GM19193 (cell line): ENCODE results near the gene HSPB1.

Experiments used
- POLR2A ChIP-seq: IDR thresholded peaks from 4 replicates; pipeline ENCODE4 v1.6.1; 2011; ENCODE audit not compliant: insufficient read depth, insufficient read length; ENCODE audit errors: extremely low read depth

The HSPB1 gene

DNA sequence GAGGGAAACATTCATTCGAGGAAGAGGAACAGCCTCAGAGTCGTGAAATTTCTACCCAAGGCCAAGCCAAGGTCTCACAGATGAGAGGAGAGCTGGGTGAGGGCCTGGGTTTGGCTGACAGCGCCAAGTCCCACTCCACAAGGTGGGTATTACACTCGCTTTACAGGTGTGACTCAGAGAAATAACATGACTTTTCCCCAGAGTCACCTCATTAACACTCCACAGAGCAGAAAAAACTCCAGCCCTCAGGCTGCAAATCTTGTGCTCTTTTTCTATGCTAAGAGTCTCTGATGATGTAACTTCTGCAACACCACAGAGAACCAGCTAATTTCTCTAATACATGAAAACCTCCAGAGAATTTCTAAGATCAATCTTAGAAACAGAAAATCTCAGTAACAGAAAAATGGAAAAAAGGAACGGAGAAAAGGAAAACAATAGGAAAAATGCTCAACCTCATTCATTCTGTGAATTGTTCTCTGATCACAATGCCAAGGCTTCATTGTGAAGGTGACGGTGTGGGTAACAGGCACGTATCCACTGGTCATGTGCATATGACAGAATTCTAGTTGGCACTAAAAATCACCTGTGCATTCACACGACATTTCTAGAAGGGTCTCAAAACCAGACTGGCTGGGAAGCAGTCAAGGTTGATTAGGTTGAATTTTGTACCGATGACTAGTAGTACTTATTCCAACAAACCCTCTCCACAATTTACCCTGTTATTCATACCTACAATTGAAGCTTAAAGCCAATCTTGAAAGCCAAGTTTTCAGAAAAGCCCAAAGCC, 36.0 kb downstream of the HSPB1 start:
- no peak for TF ChIP-seq POLR2A

GRCh38 chr7:76340617-76341131, 38.2 kb downstream of the HSPB1 start:
- no peak for TF ChIP-seq POLR2A

GRCh38 chr7:76342222-76342621, 39.7 kb downstream of the HSPB1 start:
- no peak for TF ChIP-seq POLR2A

DNA sequence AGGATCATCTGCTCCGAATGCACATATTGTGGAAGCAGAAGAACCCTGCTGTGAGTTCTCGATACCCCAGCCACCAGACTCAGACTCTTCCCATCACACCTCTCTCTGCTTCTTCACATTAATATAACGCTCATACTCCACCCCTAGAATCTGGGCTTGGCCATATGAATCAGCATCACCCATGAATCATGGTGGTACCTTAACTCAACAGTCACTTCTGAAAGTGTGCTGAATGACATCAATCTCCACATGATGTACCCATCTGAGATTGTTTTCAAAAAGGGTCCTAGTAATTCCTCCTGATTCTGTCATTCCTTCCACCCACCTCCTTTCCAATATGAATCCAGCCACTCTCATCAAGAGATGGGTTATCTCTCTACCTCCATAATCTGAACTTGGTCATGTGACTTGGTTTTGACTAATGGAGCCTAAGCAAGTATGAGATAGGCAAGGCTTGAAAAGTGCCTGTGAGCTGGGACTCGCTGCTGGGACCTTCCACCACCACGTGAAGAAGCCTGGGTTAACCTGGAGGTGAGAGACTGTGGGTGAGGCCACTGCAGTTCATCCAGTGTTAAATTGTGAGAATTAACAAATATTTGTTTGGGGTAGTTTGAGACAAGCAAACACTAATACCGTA, 40.9 kb downstream of the HSPB1 start:
- no peak for TF ChIP-seq POLR2A

GRCh38 chr7:76343931-76344321, 41.5 kb downstream of the HSPB1 start:
- TF ChIP-seq POLR2A = no peak

GRCh38 chr7:76346097-76346496, 43.6 kb downstream of the HSPB1 start:
- no peak for TF ChIP-seq POLR2A

GRCh38 chr7:76346778-76347177, 44.3 kb downstream of the HSPB1 start:
- no peak for TF ChIP-seq POLR2A

DNA sequence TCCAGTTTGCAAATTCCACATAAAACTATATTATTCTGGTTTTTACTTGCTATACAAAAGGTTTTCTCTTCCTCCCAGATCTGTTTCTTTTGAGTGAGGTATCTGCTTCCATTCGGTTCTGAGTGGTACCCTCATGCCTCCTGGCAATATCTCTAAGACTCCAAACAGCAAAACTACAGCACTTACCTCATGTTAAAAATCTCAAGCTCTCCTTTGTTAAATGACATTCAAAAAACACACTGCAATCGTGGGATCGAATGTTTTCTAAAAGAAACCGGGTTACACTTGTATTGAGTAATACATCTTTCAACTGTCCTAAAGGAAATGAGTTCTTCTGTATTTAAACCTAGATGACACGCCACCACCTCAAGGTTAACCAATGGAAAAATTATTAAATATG, 45.2 kb downstream of the HSPB1 start:
- TF ChIP-seq POLR2A = no peak

- no peak for TF ChIP-seq POLR2A
Observed at GRCh38 chr7:76349313-76349885, 46.9 kb downstream of the HSPB1 start.

DNA sequence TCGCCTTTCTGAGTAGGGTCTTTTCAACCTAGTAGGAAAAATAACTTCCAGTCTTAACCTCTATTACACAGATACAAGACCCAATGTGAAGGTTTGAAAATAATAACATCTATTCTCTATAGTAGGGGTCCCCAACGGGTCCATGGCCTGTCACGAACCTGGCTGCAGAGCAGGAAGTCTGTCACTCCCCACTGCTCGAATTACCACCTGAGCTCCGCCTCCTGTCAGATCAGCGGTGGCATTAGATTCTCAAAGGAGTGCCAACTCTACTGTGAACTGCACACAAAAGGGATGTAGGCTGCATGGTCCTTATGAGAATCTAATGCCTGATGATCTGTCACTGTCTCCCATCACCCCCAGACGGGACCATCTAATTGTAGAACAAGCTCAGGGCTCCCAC, 48.9 kb downstream of the HSPB1 start:
- TF ChIP-seq POLR2A = no peak

DNA sequence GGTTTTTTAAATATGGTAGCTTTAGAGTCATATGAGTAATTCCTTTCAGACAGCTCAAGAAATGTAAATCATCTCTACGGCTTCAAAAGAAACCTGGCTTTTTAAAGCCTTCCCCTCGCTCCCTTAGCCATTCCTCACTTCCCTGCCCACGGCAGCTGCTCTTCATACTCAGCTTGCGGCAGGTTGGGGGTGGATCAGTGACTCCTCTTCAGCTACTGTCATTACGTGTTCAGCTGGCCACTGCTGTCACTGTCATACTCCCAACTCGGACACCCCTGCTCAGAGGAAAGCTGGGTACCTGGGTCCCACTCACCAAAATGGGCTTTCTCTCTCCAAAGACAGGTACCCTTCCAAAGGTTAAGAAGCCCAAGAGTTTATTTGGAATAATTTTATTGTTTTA, 49.7 kb downstream of the HSPB1 start:
- TF ChIP-seq POLR2A = no peak

DNA sequence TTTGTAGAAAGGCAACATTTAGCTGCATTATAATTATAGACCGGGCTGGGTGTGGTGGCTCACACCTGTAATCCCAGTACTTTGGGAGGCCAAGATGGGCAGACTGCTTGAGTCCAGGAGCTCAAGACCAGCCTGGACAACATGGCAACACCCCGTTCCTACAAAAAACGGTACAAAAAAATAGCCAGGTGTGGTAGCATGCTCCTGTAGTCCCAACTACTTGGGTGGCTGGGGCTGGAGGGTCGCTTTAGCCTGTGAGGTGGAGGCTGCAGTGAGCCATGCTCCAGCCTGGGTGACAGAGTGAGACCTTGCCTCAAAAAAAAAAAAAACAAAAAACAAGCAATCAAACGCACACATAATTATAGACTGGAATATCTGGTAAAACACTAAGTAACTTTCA, 51.3 kb downstream of the HSPB1 start:
- no peak for TF ChIP-seq POLR2A
